ENCODE results near the gene PSMB3. TPM values are rescaled to one million over a fixed set of nuclear protein-coding genes. Genes with fewer than 3 reads are reported as not detected.
A peak's percentile ranks its signal among the peaks of the same experiment; 100 is the strongest.

PSMB3 gene
- total and polyA plus RNA-seq, 9 of the 15 experiments (the other 6 are each of a cell fraction or from before 2014, with no cell fraction given): 460 to 2,775 (median 574) TPM

DNA sequence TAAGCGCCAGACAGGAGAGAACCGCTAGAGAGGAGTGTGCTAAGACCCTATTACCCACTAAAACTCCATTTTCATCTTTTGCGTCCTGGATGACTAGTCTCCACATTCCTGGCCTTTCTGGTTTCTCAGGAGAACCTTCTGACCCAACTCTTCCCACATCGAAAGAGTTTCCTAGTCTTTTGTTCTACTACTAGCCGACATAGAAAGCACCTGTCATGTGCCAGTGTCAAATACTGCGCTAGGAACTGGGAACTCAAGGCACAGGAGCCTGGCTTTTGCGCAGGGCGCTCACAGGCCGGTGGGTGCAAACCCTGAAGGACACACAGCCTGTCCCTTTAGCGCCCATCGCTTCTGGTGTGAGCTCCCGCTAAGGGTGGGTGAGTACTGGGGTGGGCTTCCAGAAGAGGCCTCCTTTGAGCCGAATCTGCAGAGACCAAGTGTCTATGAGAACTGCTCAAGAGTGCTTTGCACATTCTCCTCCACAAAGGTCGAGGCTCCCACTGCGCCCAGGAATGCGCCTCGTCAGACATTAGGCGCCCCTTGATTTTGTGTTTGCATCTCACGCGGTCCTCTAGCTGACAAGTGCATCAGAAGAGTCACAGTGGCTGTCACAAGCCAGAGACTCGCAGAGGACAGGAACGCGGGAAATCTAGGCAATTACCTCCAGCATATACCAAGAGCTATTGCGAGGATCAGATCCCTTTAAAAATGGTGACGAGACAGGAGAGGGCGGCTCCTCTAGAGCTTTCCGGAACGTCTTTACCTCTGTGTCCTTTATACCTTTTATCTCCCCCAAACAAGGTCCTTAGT is 2.0 kb upstream of the PSMB3 start:
- Histone ChIP-seq H2AFZ (ENCODE audit: low read depth, low read length) (peak overlapping the region; percentile 67), H3K9me3 (replicated peaks; ENCODE audit: control insufficient read depth, insufficient read depth, low read depth, low read length) (no peaks in the 10 kb centered on the region), H3K4me1 (replicated peaks in 1 of 2; ENCODE audit: control insufficient read depth in 2 of 2, insufficient read depth in 2 of 2, low read length in 2 of 2) (peaks cover 23 to 60% of the 10 kb centered on the region in 2 experiments), H3K4me2 (ENCODE audit: insufficient read depth, low read length) (peak overlapping the region; percentile 86), H3K36me3 (ENCODE audit: control insufficient read depth, insufficient read depth, low read length) (peaks cover 17% of the 10 kb centered on the region), H3K27me3 (ENCODE audit: control insufficient read depth in 2 of 2, insufficient read depth in 2 of 2, low read length in 2 of 2) (no peaks in the 10 kb centered on the region), H3K4me3 (peak overlapping the region; percentile 74), H3K27ac (ENCODE audit: extremely low read depth, low read depth, low read length) (peak overlapping the region; percentile 86), H3K9me1 (ENCODE audit: control insufficient read depth, insufficient read depth, low read length) (peaks cover 4% of the 10 kb centered on the region), H4K20me1 (replicated peaks; ENCODE audit: control insufficient read depth, insufficient read depth, low read length) (peaks cover 6% of the 10 kb centered on the region), H3K79me2 (ENCODE audit: control insufficient read depth, insufficient read depth, low read length) (peaks cover 87% of the 10 kb centered on the region), H3K9ac (ENCODE audit: insufficient read depth in 1 of 2, low read depth in 2 of 2, low read length in 2 of 2) (peak overlapping the region; percentile 90 to 92)
- intact Hi-C loops (cut with micrococcal nuclease): loop anchor here (5.0 to 10.0 kb wide), 4 partner anchors 48 to 404 kb away; partner anchors contain the start of genes PLXDC1 and RPL23
- no TSS peak for BruUV-seq (replicated peaks)
- in situ Hi-C loops (cut with MboI): no loop called here
- ChIA-PET POLR2A (interaction anchor here (0.6 to 2.3 kb wide), 7 partner anchors 14 to 419 kb away, joined by 3 to 9 read pairs (median 3); partner anchors contain the start of gene LASP1), CTCF (ENCODE audit: low intra/inter-chr PET ratio) (no interaction called here)
- FAIRE-seq (no peak), DNase-seq (ENCODE audit: extremely low read depth in 1 of 4, low spot score in 3 of 4) (peak in 1 of 4 experiments; percentile 72), ATAC-seq (peak; percentile 7)
- 2% methylated on average over 28 of the region's 28 CpGs for WGBS (ENCODE audit: insufficient coverage, low coverage, missing lambda C conversion rate)
- no peak for TF ChIP-seq ZNF274 (IDR thresholded peaks at IDR 0.05; ENCODE audit: borderline replicate concordance, low read depth, low read length)
- no peak for TF ChIP-seq ZNF311 (CRISPR knock-in tag; IDR thresholded peaks at IDR 0.05)
- TF ChIP-seq RHOXF2B (CRISPR knock-in tag; conservative IDR thresholded peaks at IDR 0.05): no peak
- 0 out of 2 replicates have a peak, but pooled peaks have one; percentile 5 for TF ChIP-seq GTF2E2 (tag; IDR thresholded peaks at IDR 0.05)
- peak; percentile 39; the same call in 1 of the 2 replicates for TF ChIP-seq L3MBTL2 (IDR thresholded peaks at IDR 0.05)
- TF ChIP-seq, protein P1, sequence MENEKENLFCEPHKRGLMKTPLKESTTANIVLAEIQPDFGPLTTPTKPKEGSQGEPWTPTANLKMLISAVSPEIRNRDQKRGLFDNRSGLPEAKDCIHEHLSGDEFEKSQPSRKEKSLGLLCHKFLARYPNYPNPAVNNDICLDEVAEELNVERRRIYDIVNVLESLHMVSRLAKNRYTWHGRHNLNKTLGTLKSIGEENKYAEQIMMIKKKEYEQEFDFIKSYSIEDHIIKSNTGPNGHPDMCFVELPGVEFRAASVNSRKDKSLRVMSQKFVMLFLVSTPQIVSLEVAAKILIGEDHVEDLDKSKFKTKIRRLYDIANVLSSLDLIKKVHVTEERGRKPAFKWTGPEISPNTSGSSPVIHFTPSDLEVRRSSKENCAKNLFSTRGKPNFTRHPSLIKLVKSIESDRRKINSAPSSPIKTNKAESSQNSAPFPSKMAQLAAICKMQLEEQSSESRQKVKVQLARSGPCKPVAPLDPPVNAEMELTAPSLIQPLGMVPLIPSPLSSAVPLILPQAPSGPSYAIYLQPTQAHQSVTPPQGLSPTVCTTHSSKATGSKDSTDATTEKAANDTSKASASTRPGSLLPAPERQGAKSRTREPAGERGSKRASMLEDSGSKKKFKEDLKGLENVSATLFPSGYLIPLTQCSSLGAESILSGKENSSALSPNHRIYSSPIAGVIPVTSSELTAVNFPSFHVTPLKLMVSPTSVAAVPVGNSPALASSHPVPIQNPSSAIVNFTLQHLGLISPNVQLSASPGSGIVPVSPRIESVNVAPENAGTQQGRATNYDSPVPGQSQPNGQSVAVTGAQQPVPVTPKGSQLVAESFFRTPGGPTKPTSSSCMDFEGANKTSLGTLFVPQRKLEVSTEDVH (IDR thresholded peaks at IDR 0.05; ENCODE audit: low read depth, partially characterized antibody): peak; percentile 90
- TF ChIP-seq CREM (IDR thresholded peaks at IDR 0.05; ENCODE audit: low read depth): 0 out of 2 replicates have a peak, but pooled peaks have one; percentile 9
- no peak for TF ChIP-seq RBBP5 (IDR thresholded peaks at IDR 0.05; ENCODE audit: borderline replicate concordance, insufficient read depth, low read length, poor library complexity, severe bottlenecking)
- TF ChIP-seq CREBBP (IDR thresholded peaks at IDR 0.05; ENCODE audit: low read depth, low read length): no peak
- no peak for TF ChIP-seq POLR3A (IDR thresholded peaks at IDR 0.05; ENCODE audit: borderline replicate concordance, extremely low read depth, insufficient read depth, insufficient read length)
- TF ChIP-seq ZNF77 (CRISPR knock-in tag; IDR thresholded peaks at IDR 0.05): no peak
- TF ChIP-seq, protein P2, sequence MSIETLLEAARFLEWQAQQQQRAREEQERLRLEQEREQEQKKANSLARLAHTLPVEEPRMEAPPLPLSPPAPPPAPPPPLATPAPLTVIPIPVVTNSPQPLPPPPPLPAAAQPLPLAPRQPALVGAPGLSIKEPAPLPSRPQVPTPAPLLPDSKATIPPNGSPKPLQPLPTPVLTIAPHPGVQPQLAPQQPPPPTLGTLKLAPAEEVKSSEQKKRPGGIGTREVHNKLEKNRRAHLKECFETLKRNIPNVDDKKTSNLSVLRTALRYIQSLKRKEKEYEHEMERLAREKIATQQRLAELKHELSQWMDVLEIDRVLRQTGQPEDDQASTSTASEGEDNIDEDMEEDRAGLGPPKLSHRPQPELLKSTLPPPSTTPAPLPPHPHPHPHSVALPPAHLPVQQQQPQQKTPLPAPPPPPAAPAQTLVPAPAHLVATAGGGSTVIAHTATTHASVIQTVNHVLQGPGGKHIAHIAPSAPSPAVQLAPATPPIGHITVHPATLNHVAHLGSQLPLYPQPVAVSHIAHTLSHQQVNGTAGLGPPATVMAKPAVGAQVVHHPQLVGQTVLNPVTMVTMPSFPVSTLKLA (conservative IDR thresholded peaks at IDR 0.05): peak; percentile 28 to 65; a peak in 2 of 4 replicates
- no peak for TF ChIP-seq HIVEP1 (CRISPR knock-in tag; IDR thresholded peaks at IDR 0.05)
- TF ChIP-seq ZNF76 (CRISPR knock-in tag; IDR thresholded peaks at IDR 0.05; ENCODE audit: borderline replicate concordance): no peak
- no peak for TF ChIP-seq CBX5 (IDR thresholded peaks at IDR 0.05; ENCODE audit: borderline replicate concordance, low read depth)
- 0 out of 2 replicates have a peak, but pooled peaks have one; percentile 62 for TF ChIP-seq SREBF2 (CRISPR knock-in tag; IDR thresholded peaks at IDR 0.05)

Data from K562 (cell line).